ENCODE results near the gene TANGO6. TPM values are rescaled to one million over a fixed set of nuclear protein-coding genes. Genes with fewer than 3 reads are reported as not detected.

Gene TANGO6
- total and polyA plus RNA-seq, 2 donors from 2014 or later = 4.5 to 20.6 TPM

DNA sequence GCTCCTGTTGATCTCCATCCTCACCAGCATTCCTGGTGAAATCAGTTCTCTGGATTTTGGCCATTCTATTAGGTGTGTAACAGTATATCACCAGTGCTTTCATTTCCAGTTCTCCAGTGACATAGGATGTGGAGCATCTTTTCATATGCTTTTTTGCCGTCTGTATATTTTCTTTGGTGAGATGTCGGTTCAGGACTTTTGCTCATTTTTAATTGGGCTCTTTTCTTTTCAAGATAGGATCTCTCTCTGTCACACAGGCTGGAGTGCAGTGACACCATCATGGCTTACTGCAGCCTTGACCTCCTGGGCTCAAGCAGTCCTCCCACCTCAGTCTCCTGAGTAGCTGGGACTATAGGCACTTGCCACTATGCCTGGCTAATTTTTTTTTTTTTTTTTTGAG lies 74.2 kb downstream of the TANGO6 start:
- no peak overlapping the region for H3K9ac ChIP-seq (ENCODE audit: low read length in 3 of 3)
- DNase-seq = no peak
- H3K9me3 ChIP-seq (ENCODE audit: control insufficient read depth in 2 of 3, insufficient read depth in 1 of 3, low read length in 3 of 3) = no peaks in the 10 kb centered on the region
- FAIRE-seq = no peak
- no peaks in the 10 kb centered on the region for H3K27me3 ChIP-seq (ENCODE audit: control insufficient read depth, insufficient read depth, low read length)
- no peak overlapping the region for H3K27ac ChIP-seq (ENCODE audit: low read depth in 2 of 2, low read length in 2 of 2)
- H3K4me3 ChIP-seq (ENCODE audit: low read length in 3 of 3) = no peak overlapping the region
- H3K4me1 ChIP-seq (ENCODE audit: control insufficient read depth in 2 of 3, insufficient read depth in 2 of 3, low read depth in 1 of 3, low read length in 3 of 3) = no peaks in the 10 kb centered on the region
- TF ChIP-seq, protein P1, sequence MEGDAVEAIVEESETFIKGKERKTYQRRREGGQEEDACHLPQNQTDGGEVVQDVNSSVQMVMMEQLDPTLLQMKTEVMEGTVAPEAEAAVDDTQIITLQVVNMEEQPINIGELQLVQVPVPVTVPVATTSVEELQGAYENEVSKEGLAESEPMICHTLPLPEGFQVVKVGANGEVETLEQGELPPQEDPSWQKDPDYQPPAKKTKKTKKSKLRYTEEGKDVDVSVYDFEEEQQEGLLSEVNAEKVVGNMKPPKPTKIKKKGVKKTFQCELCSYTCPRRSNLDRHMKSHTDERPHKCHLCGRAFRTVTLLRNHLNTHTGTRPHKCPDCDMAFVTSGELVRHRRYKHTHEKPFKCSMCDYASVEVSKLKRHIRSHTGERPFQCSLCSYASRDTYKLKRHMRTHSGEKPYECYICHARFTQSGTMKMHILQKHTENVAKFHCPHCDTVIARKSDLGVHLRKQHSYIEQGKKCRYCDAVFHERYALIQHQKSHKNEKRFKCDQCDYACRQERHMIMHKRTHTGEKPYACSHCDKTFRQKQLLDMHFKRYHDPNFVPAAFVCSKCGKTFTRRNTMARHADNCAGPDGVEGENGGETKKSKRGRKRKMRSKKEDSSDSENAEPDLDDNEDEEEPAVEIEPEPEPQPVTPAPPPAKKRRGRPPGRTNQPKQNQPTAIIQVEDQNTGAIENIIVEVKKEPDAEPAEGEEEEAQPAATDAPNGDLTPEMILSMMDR (IDR thresholded peaks at IDR 0.05; ENCODE audit: borderline replicate concordance, extremely low read depth, insufficient read depth) = no peak
- intact Hi-C loops (cut with DNase I) = no loop called here
- H3K36me3 ChIP-seq (ENCODE audit: control insufficient read depth in 2 of 3, insufficient read depth in 3 of 3, low read length in 3 of 3) = peaks cover 0 to 10% (median 10%) of the 10 kb centered on the region in 3 donors

DNA sequence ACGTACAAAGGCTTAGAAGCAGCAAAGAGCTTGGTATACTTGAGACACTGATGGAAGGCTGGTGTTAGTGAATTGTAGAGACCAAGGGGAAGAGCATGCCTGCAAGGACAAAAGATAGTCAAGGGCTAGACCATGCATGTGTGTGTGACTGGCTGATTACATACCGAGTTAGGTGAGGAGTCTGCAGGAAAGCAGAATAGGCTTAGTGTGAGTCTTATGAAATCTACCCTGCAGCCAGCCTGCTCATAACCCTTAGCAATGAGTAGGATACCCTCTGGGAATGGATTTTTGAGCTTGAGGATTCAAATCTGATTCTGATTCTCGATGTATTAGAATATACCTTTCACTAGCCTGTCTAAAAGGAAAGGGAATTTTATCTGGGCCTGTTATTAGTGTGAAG lies 77.0 kb downstream of the TANGO6 start:
- Histone ChIP-seq H3K27ac (ENCODE audit: low read depth in 2 of 2, low read length in 2 of 2) (no peak overlapping the region), H3K9me3 (ENCODE audit: control insufficient read depth in 2 of 3, insufficient read depth in 1 of 3, low read length in 3 of 3) (no peaks in the 10 kb centered on the region), H3K27me3 (ENCODE audit: control insufficient read depth, insufficient read depth, low read length) (no peaks in the 10 kb centered on the region), H3K4me1 (ENCODE audit: control insufficient read depth in 2 of 3, insufficient read depth in 2 of 3, low read depth in 1 of 3, low read length in 3 of 3) (no peaks in the 10 kb centered on the region), H3K36me3 (ENCODE audit: control insufficient read depth in 2 of 3, insufficient read depth in 3 of 3, low read length in 3 of 3) (peaks cover 0 to 10% (median 10%) of the 10 kb centered on the region in 3 donors), H3K9ac (ENCODE audit: low read length in 3 of 3) (no peak overlapping the region), H3K4me3 (ENCODE audit: low read length in 3 of 3) (no peak overlapping the region)
- no peak for FAIRE-seq
- TF ChIP-seq, protein P1 (IDR thresholded peaks at IDR 0.05; ENCODE audit: borderline replicate concordance, extremely low read depth, insufficient read depth) = no peak
- DNase-seq = no peak
- intact Hi-C loops (cut with DNase I) = no loop called here

DNA sequence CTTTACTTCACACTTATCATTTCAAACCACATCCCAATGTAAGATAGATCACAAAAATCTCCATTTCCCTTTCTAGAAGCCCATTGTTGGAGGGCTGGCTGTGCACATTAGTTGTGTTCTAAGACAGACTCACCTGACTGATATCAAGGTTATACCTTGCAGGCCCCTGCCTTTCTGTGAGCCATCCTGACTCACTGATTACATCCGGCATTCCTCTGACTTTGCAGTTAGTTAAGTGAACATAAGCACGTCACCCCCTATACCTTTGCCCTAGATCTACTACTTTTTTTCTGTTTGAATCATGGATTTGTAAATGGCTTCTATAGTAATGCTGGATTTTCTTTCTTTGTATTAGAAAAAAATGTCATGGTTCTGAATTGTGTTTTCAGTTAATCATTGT lies 78.3 kb downstream of the TANGO6 start:
- Histone ChIP-seq H3K4me3 (ENCODE audit: low read length in 3 of 3) (no peak overlapping the region), H3K27me3 (ENCODE audit: control insufficient read depth, insufficient read depth, low read length) (no peaks in the 10 kb centered on the region), H3K4me1 (ENCODE audit: control insufficient read depth in 2 of 3, insufficient read depth in 2 of 3, low read depth in 1 of 3, low read length in 3 of 3) (no peaks in the 10 kb centered on the region), H3K9ac (ENCODE audit: low read length in 3 of 3) (no peak overlapping the region), H3K27ac (ENCODE audit: low read depth in 2 of 2, low read length in 2 of 2) (no peak overlapping the region), H3K9me3 (ENCODE audit: control insufficient read depth in 2 of 3, insufficient read depth in 1 of 3, low read length in 3 of 3) (no peaks in the 10 kb centered on the region), H3K36me3 (ENCODE audit: control insufficient read depth in 2 of 3, insufficient read depth in 3 of 3, low read length in 3 of 3) (peaks cover 0 to 10% (median 10%) of the 10 kb centered on the region in 3 donors)
- intact Hi-C loops (cut with DNase I) = no loop called here
- FAIRE-seq = no peak
- DNase-seq = no peak
- TF ChIP-seq, protein P1 (IDR thresholded peaks at IDR 0.05; ENCODE audit: borderline replicate concordance, extremely low read depth, insufficient read depth) = no peak

DNA sequence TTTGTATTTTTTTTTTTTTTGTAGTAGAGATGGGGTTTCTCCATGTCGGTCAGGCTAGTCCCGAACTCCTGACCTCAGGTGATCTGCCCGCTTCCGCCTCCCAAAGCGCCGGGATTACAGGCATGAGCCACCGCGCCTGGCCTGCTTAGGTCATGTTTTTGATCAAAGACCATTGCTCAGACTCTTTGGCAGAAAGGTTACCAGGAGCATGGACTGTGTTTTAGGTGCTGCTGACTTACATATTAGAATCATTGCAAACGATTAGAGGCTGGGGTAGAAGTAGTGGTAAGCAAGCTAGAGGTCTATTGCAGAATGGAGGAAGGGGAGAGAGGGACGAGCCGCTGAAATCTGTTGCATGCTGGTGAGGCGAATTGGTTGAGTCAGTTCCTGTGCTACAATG lies 79.8 kb downstream of the TANGO6 start:
- H3K9me3 ChIP-seq (ENCODE audit: control insufficient read depth in 2 of 3, insufficient read depth in 1 of 3, low read length in 3 of 3) = no peaks in the 10 kb centered on the region
- H3K36me3 ChIP-seq (ENCODE audit: control insufficient read depth in 2 of 3, insufficient read depth in 3 of 3, low read length in 3 of 3) = peaks cover 0 to 17% (median 13%) of the 10 kb centered on the region in 3 donors
- TF ChIP-seq, protein P1 (IDR thresholded peaks at IDR 0.05; ENCODE audit: borderline replicate concordance, extremely low read depth, insufficient read depth) = no peak
- FAIRE-seq (no peak), DNase-seq (no peak)
- no peak overlapping the region for H3K9ac ChIP-seq (ENCODE audit: low read length in 3 of 3)
- H3K4me3 ChIP-seq (ENCODE audit: low read length in 3 of 3) = no peak overlapping the region
- no peaks in the 10 kb centered on the region for H3K4me1 ChIP-seq (ENCODE audit: control insufficient read depth in 2 of 3, insufficient read depth in 2 of 3, low read depth in 1 of 3, low read length in 3 of 3)
- H3K27me3 ChIP-seq (ENCODE audit: control insufficient read depth, insufficient read depth, low read length) = no peaks in the 10 kb centered on the region
- intact Hi-C loops (cut with DNase I) = no loop called here
- H3K27ac ChIP-seq (ENCODE audit: low read depth in 2 of 2, low read length in 2 of 2) = no peak overlapping the region
